Glomerular visceral epithelial cell (primary cell): ENCODE measurements around the gene SFTA2.
"Not testable (repeated sequence)": the region's sequence is repeated elsewhere in the genome, so short reads cannot be mapped to it uniquely, and the experiment has no call there.

ENCODE experiments used
- DNase-seq: peaks from one replicate; pipeline ENCODE4 v3.0.0-alpha.2; 2016; ENCODE audit errors: extremely low spot score

The SFTA2 gene

GRCh38 chr6:30942338-30943060 lies 10.5 kb upstream of the SFTA2 start:
- DNase-seq: peak; percentile 87

- DNase-seq: no peak
Observed at GRCh38 chr6:30940361-30940986, 8.5 kb upstream of the SFTA2 start, which contains the start of gene MUCL3. Gene MUCL3, plus strand, starts transcription at chr6:30940973. Its CDS starts 27 bp downstream, at chr6:30941000.

- DNase-seq: no peak
Observed at GRCh38 chr6:30939473-30939872, 7.5 kb upstream of the SFTA2 start.

- DNase-seq: no peak
Observed at GRCh38 chr6:30938730-30939129, 6.8 kb upstream of the SFTA2 start.

- DNase-seq: no peak
Observed at GRCh38 chr6:30937265-30937664, 5.3 kb upstream of the SFTA2 start.

- peak; percentile 44 for DNase-seq
Observed at GRCh38 chr6:30935018-30935417, 3.0 kb upstream of the SFTA2 start.

- DNase-seq: no peak
Observed at GRCh38 chr6:30932665-30933365, 845 bp upstream of the SFTA2 start.

GRCh38 chr6:30931272-30931671 lies 698 bp downstream of the SFTA2 start:
- DNase-seq: no peak

GRCh38 chr6:30930506-30930905 lies 1.5 kb downstream of the SFTA2 start:
- no peak for DNase-seq

GRCh38 chr6:30928677-30929076 lies 3.3 kb downstream of the SFTA2 start:
- DNase-seq: no peak

- not testable (repeated sequence) for DNase-seq
Observed at GRCh38 chr6:30927080-30927479, 4.9 kb downstream of the SFTA2 start.

GRCh38 chr6:30926644-30927043 lies 5.3 kb downstream of the SFTA2 start:
- peak; percentile 78 for DNase-seq

- not testable (repeated sequence) for DNase-seq
Observed at GRCh38 chr6:30924040-30924627, 7.8 kb downstream of the SFTA2 start.

- peak; percentile 50 for DNase-seq
Observed at GRCh38 chr6:30922447-30922852, 9.5 kb downstream of the SFTA2 start.

GRCh38 chr6:30918670-30919069 lies 13.3 kb downstream of the SFTA2 start:
- no peak for DNase-seq

- no peak for DNase-seq
Observed at GRCh38 chr6:30917487-30917886, 14.5 kb downstream of the SFTA2 start.

GRCh38 chr6:30917041-30917440 lies 14.9 kb downstream of the SFTA2 start:
- no peak for DNase-seq

GRCh38 chr6:30915591-30915946 lies 16.4 kb downstream of the SFTA2 start:
- peak; percentile 74 for DNase-seq

GRCh38 chr6:30914854-30915590 lies 16.9 kb downstream of the SFTA2 start:
- DNase-seq: no peak

- DNase-seq: peak; percentile 95
Observed at GRCh38 chr6:30914076-30914853, 17.7 kb downstream of the SFTA2 start, which contains the start of gene VARS2. Gene VARS2, plus strand, starts transcription at chr6:30914238. Its CDS starts 599 bp downstream, at chr6:30914837.

- no peak for DNase-seq
Observed at GRCh38 chr6:30913721-30914075, 18.3 kb downstream of the SFTA2 start.
